Measurements from ENCODE around the gene ITLN1. TPM values are rescaled to one million over a fixed set of nuclear protein-coding genes. Genes with fewer than 3 reads are reported as not detected.

ITLN1 gene
- polyA plus RNA-seq, 1 donor: not detected

- no peak for DNase-seq (ENCODE audit: low read depth)
These were observed 26.5 kb downstream of the ITLN1 start for GRCh38 chr1:160858507-160858906.

- DNase-seq (ENCODE audit: low read depth): no peak
These were observed 26.9 kb downstream of the ITLN1 start for GRCh38 chr1:160858097-160858496.

- no peak for DNase-seq (ENCODE audit: low read depth)
These were observed 29.6 kb downstream of the ITLN1 start for GRCh38 chr1:160855181-160855981.

DNA sequence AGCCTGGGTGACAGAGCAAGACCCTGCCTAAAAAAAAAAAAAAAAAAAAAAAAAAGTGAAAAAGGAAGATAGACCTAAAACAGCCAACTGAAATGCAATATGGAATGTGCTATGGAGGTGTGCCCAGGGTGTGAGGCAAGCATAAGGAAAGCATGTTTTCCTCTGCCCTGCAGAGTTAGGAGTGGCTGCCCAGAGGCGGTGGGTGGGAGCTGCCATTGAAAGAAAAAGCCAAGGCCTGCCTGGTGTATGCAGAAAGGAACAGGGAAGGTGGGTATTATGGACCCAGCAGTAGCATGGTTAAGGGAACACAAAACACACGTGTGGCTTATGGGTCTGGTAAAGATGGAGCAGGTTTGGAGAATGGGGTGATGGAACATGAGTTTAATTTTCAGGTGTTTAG is 31.2 kb downstream of the ITLN1 start:
- no peak for DNase-seq (ENCODE audit: low read depth)

- DNase-seq (ENCODE audit: low read depth): no peak
These were observed 32.0 kb downstream of the ITLN1 start for GRCh38 chr1:160853014-160853413.

- DNase-seq (ENCODE audit: low read depth): no peak
These were observed 34.0 kb downstream of the ITLN1 start for GRCh38 chr1:160850993-160851392.

DNA sequence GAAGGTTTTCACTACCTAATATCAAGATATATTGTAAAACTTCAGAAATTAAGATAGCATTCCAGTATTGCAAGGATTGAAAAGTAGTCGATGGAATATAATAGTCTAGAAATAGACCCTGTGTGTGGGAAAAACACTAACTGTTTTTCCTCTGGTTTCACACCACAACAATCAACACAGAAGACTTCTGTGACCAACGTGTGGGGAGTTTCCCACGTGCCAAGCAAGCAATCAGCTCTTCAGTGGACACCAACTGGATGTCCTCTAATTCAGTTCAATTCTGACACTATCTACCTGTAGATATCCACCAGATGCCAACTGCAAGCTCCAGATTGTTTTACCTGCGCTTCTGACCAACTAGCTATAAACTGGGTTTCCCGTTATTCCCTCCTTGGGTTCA is 34.4 kb downstream of the ITLN1 start:
- no peak for DNase-seq (ENCODE audit: low read depth)

GRCh38 chr1:160846281-160846680 is 38.7 kb downstream of the ITLN1 start:
- DNase-seq (ENCODE audit: low read depth): no peak

DNA sequence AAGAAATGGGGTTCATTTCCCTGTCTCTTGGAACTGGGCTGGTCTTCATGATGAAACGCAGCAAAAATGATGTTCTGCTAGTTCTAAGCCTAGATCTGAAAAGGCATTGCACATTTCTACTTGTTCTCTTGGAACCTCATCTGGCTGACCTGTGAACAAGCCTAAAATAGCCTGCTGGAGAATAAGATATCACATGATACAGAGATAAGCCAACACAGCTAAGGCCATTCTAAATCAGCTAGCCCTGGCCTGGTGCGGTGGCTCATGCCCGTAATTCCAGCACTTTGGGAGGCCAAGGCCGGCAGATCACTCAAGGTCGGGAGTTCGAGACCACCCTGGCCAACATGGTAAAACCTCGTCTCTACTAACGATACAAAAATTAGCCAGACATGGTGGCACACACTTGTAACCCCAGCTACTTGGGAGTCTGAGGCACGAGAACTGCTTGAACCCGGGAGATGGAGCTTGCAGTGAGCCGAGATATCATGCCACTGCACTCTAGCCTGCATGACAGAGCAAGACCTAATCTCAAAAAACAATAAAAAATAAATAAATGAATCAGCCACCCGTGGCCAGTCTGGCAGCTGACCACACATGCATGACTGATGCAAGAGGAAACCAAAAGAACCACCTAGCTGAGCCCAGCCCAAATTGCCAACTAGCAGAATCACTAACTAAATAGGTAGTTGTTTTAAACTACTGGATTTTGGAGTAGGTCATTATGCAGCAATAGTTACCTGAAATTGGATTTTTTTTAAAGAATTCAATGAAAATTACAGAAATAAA is 40.3 kb downstream of the ITLN1 start:
- no peak for DNase-seq (ENCODE audit: low read depth)

- DNase-seq (ENCODE audit: low read depth): no peak
These were observed 43.9 kb downstream of the ITLN1 start for GRCh38 chr1:160841079-160841478.

DNA sequence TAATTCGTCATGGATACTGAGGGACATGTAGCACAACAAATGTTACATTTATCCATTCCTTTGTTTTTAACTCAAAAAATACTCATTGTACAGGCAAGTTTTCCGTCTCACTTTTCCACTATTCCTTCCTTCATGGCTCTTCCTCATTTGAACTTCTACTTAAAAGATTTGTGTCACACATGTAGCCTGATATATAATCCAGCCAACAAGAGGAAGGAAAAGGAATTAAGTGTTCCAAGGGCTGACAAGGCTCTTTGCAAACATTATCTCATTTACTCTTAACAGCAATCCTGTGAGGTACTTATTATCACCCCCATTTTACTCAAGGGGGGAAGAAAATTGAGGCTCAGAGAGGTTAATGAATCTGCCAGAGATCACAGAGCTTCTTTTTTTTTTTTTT is 45.2 kb downstream of the ITLN1 start:
- no peak for DNase-seq (ENCODE audit: low read depth)

DNA sequence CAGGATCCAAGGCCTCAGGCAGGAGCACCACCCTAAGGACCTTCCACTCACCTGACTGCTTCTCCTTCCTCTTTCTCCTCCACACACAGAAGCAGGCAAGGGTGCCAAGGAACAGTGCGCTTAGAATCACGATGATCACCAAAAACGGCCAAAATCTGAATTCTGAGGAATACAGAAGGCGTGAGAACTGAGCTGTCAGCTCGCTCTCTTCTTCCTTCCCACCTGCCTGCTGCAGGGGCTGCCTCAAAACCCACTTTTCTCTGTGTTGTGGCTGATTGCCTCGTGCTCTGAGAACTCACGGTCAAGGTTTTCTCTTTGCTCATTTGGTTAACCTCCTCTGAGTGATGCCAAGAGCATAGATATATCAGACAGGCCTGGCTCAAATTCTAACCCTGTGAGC is 46.1 kb downstream of the ITLN1 start:
- no peak for DNase-seq (ENCODE audit: low read depth)

- no peak for DNase-seq (ENCODE audit: low read depth)
These were observed 47.3 kb downstream of the ITLN1 start for GRCh38 chr1:160837558-160838205.

- DNase-seq (ENCODE audit: low read depth): no peak
These were observed 47.9 kb downstream of the ITLN1 start for GRCh38 chr1:160836981-160837557.

DNA sequence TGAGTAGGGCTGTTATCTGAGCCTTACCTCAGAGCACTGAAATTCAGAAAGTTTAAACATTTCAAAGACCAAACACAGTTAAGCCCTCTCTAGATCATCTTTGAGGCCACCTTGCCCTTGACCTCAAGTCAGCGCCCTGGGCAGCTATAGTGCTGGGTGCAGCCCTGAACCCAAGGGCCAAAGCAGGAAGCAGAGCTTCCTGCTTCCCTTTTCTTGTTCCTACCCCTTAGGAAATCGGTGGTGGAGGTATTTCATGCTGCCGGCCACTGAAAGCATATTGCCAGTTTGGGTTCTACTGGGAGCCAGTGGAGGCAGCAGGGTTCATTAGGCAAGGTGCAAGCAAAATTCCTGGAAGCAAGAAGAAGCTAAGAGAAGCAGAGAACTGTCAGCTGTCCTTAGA is 48.4 kb downstream of the ITLN1 start:
- DNase-seq (ENCODE audit: low read depth): no peak

GRCh38 chr1:160835751-160836150 is 49.2 kb downstream of the ITLN1 start:
- no peak for DNase-seq (ENCODE audit: low read depth)

- DNase-seq (ENCODE audit: low read depth): no peak
These were observed 49.9 kb downstream of the ITLN1 start for GRCh38 chr1:160834945-160835565.

- DNase-seq (ENCODE audit: low read depth): no peak
These were observed 54.4 kb downstream of the ITLN1 start for GRCh38 chr1:160830321-160831153.

- no peak for DNase-seq (ENCODE audit: low read depth)
These were observed 55.2 kb downstream of the ITLN1 start for GRCh38 chr1:160829766-160830165.

GRCh38 chr1:160827418-160827817 is 57.6 kb downstream of the ITLN1 start:
- no peak for DNase-seq (ENCODE audit: low read depth)

- DNase-seq (ENCODE audit: low read depth): no peak
These were observed 58.4 kb downstream of the ITLN1 start for GRCh38 chr1:160826546-160826945.
